GF-D8 (cell line): ENCODE data around the gene ADAMTSL1.

ENCODE experiments used
- DNase-seq: peaks from one replicate; lab custom pipeline; 2025; lab: John Stamatoyannopoulos, UW

Gene ADAMTSL1

DNA sequence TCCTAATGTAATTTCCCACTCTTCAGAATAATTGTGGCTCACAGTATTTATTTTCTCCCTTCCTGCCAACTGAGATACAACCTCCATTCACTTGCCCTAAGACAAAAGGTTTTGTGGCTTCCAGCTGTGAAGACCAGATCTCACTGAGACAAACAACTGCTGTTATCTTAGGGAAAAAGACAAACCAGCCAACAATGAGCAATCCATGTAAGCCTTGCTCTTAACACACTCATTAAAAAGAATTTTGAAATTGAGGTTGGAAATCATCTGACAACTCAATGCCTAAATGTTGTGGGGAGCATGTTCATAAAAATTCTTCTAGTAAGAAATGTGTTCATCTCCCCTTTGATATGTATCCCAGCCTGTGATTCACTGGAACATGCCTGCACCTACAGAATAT lies 132.9 kb downstream of the ADAMTSL1 start:
- no peak for DNase-seq

DNA sequence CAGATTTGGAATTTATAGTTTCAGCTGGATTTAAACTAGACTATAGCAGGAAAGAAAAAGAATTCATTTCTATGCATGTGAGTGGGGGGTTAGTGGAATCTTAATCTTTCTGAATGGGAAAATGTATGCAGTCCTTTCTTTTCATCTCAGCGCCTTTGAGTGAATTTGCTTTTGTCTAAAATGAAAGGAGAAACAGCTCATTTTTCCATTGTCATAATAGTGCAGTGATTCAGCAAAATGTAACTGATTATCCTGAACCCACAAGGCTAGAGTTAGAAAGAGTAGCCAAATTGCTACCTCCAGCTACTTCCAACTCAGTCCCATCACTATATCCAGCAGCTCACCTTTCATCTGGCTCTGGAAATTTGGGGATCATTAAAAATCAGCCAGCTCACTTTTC lies 134.4 kb downstream of the ADAMTSL1 start:
- DNase-seq, result no peak

DNA sequence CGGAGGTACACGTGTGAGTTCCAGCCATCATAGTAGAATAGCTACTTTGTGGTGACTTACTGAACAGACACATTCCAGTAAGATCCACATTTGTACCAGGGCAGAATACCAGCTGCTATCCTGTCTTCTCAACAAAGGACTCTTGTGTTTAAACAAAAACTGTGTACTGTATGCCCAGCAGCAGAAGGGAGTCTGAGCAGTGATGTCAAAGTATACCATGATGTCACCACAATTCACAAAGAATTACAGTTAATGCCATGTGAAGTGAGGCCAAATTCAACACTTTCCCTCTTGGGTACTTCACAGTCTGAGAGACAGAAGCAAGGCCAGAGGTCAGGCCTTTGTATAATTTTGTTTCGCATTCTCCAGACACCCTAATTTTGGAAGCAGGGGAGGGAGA lies 137.0 kb downstream of the ADAMTSL1 start:
- no peak for DNase-seq

DNA sequence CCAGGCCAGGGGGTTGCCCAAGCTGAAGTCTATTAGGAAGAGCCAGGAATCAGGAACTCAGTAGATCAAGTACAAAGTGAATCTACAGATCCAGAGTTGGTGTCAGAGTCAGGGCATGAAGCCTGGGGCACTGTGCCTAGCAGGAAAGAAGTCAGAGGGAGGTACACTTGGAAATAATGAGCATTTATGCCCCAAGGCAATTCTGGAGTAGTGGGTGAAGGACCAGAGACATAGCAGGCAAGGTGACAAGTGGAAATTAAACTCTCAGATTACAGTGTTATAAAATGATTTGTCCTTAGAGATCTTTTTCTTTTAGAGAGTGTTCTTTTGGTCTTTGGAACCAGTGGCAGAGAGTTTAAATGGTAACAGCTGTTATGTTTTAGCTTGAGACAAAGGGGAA lies 138.0 kb downstream of the ADAMTSL1 start:
- no peak for DNase-seq

DNA sequence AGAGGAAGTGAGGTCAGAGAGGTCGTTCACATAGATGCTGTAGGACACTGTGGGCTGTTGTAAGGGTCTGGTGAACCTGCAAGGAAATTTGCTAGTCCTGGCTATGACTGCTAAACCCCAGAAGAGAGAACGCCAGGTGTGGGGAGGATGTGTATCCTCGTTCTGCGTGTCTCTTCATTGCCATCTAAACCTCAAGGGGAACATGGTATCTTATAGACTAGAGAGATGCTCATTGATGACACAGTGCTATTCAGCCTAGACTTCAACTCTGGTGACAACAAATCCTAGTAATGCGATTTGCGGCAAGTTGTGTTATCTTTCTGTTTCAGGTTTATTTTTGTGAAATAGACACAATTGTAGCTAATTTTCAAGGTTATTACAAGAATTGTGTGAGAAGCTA lies 140.2 kb downstream of the ADAMTSL1 start:
- DNase-seq, result no peak

DNA sequence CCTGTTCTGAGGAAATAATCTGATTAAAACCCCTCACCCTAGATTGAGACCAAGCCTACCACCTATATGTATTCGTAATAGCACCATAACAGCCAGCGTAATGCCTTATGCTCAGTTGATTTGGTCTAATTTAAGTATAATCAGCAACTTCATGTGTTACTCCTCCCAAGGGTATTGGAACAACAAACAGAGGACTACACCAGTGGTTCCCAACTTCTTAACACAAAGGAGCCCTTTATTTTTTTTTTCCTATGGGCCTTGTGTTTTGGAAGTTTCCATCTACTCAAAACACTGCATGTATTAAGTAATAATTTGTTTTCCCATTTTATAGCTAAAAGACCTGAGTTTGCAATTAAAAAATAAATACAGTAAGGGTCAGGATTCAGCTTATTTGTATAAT lies 140.7 kb downstream of the ADAMTSL1 start:
- no peak for DNase-seq

DNA sequence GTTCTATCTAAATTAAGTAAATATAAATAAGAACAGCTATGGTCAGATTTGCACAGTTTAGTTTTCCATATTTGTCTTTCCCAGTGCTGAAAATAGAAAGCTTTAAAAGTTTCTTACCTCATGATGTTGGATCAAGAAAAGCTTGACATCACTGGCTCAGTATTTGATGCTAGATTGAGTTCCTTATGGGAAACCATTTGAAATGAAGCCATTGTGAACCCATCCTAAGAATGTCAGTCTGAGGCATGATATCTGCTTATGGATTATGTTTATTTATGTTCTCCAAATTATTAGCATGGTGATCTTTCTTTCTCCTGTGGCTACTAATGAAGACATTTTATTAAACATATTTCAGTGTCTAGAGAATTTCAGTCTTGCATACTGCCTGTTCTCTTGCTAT lies 143.0 kb downstream of the ADAMTSL1 start:
- DNase-seq, result no peak

DNA sequence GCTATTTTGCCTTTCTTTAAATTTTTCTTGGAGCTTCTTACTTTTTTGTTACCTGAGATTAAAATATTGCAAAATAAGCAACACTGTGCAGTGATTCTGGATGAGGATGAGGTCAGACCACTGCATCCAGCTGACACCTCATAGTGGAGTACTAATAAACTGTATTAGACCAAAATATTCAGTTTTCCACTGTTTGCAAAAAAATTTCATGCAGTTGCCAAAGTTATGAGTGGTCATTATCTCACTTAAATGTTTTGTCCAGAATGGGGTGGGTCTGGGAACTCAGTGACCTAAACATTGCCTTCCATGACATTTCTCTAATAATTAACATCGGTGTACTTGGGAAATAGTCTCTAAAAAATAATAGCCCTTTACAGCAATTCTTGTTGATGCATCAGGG lies 143.8 kb downstream of the ADAMTSL1 start:
- no peak for DNase-seq

DNA sequence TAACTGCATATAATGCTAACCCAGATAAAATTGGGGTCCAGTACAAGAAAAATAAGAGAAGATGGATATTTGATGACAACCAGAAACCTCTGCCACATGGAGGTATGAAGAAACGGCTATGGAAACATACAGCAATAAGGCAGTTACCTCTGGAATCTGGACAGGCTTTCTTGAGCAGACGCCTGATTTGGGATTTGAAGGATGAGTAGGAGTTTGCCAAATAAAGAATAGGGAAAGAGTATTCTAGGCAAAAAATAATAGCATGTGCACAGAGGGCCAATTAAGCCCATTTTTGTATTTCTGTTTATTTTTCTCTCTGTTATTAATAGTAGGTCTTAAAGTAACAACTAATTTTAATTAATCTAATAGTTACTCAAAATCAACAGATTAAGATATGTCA lies 144.9 kb downstream of the ADAMTSL1 start:
- DNase-seq, result no peak

DNA sequence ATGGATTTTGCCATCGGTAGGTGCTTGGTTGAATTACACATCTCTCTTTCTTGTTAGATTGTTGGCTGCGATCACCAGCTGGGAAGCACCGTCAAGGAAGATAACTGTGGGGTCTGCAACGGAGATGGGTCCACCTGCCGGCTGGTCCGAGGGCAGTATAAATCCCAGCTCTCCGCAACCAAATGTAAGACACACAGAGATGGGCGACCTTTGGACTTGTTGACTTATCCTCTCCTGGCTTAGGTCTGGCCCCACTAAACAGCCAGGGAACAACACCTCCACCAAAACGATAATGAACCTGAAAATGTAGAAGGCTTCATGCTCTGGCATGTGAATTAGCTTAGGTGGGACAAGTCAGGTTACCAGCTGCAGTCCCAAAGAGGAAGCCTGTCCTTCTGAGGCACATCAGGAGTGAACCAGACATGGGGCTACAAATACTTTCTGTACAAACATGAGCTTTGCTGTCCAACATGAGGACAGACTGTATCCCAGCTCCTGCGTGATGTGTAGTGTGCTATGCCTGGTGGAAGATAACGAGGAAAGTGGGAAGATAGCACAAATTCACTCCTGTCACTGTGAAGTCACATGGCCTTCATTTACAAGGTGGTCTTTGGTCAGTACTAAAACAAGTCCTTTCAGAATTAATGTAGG lies 148.4 kb downstream of the ADAMTSL1 start:
- DNase-seq, result no peak

DNA sequence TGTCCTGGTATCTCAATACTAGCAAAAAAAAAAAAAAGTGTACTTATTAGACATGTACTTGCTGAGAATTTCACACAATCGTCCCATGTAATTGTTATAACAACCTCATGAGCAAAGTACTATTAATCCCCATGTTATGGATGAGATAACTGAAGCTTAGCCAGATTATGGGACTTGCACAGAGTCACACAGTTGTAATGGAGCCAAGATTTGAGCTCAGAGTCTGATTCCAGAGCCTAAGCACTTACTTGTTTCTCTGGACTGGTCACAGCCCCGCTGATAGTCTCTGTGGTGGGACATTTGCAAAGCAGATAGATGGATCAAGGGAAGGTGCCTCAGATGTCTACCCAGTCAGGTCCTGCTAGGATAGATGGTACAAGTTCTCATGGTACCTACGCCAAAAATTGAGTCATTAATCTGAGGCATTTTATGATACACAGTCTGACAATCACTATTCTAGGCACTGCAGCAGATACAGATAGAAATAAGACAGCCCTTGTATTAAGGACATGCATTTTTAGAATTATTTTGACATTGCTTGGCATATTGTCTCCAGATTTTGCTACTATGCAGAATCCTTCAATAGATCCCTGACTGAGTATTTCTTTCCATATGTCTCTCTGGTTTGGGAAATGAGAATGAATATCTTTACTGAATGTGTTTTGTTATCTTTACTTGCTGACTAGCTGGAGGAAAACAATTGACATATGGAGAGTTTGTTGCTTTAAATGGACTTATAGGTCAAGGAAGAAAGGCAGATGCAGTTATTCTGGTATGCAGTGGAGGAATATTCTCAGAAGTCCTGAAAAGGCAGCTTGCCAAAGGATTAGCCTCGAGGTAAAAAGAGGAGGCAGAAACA lies 149.5 kb downstream of the ADAMTSL1 start:
- DNase-seq, result no peak

DNA sequence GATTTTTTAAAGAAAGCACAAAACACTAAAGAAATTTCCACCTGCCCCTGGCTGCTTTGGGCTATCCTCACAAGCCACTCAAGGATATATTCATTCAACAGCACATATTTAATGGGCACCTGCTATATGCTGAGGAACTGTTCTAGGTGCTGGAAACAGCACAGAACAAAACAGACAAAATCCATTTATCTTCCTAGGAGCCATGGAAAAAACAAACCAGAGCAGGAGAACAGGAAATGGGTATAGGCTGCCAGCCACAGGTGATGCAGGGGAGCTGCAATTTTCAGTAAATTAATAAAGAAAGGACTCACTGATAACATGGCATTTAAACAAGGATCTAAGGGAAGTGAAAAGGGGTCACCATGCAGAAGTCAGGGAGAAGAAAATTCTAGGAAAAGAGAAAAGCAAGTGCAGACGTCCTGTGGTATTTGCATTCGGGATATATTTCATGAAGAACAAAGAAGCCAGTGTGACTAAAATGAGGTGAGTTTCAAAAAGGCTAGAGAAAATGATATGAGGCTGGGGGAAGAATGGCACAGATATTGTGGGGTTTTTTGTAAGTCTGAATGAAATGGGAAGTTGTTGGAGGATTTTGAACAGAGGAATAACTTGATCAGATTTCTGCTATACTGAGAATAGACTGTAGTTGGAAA lies 152.2 kb downstream of the ADAMTSL1 start:
- no peak for DNase-seq

DNA sequence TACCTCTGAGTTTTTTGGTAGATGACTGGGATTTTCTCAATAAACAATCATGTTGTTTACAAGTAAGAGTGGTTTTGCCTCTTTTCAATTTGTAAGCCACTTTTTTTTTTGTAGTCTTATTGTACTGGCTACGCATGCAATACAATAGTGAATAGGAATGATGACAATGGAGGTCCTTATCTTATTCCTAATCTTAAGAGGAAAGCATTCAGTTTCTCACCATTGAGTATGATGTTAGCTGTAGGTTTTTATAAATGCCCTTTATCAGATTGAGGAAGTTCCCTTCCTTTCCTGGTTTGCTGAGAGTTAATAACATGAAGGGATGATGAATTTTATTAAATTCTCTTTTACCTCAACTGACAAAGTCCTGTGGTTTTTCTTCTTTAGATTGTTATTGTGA lies 155.2 kb downstream of the ADAMTSL1 start:
- DNase-seq, result no peak

DNA sequence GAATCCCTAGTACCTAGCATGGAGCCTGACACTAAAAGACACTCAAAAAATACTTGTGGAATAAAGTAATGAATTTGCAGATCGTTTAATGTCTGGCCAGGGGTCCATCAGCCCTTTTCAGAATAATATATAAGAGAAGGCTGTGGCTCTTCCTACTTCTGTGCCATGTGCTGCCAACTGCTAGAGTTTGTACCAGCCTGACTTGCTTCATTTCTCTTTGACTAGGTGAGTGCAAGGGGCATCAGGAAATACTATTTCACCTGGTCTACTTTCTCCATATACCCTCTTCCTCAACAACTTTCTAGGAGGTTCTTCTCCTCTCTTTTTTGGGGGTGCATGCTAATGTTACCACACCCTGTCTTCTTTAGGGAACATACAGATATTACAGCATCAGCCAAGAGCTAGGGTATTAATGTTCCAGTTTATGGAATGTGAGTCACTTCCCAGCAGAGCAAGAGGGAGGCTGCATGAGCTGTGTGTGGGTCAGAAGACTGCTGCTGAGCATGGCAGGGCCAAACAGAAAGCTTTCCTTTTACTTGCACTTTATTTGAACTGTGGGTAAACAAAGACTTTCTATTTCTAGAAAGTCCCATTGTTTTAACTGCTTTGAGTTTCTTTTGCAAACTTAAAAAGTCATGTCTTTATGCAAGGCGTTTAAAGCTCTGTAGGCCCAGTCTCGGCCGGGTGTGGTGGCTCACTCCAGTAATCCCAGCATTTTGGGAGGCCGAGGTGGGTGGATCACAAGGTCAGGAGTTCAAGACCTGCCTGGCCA lies 158.9 kb downstream of the ADAMTSL1 start:
- no peak for DNase-seq

DNA sequence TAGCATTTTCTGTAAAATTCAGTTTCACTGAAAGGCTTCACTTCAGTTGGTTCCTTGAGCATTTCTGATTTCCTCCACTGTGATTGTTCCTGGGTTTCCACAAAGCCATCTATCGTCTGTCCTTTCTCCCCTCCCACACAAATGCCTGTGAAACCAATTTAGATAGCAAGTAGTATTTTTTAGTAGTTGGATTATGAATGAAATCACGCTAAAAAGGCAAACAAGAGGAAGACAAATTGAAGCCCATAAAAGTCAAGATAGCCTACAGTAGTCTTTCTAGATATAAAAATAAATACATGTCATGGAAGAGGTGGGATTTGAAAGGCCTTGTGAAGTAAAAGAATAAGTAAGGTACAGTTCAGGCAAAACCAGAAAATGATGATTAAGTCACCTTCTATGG lies 162.8 kb downstream of the ADAMTSL1 start:
- DNase-seq, result no peak

DNA sequence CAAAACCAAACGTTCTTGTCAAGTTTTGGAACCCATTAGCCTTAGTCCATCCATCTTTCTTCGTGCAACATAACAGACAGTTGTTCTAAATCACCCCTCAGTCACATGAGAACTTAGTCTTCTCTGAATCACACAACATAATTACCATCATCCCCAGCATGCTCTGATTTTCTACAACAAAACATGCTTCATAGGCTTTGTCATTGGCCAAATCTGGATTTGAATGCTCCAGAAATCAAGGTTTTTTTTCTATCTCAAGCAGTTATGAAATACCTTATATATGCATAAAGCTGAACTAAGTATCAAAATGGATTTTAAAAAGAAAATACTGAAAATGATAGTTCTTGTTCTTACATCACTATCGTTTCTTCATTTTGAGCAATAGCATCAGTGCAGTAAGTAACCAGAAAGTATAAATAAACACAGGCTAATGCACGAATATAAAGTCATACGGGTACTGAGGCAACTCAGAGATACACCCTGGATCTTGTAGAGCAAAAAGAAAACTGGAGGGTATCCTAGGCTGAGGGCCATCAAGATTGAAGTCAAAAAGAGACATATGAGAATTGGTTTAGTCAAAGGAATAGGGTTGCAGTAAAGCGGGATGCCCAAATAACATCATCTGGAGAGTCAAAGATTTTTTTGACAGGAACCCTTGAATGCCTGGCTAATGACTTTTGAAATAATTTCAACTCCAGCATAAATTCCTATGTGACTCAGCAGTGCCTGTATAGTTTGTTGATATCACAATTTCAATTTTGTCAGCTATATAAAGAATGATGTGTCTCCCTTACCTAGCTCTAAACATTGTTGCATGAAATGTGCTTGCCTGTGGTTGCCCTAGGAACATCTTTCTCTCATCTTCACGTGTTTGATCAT lies 164.7 kb downstream of the ADAMTSL1 start:
- DNase-seq, result no peak

DNA sequence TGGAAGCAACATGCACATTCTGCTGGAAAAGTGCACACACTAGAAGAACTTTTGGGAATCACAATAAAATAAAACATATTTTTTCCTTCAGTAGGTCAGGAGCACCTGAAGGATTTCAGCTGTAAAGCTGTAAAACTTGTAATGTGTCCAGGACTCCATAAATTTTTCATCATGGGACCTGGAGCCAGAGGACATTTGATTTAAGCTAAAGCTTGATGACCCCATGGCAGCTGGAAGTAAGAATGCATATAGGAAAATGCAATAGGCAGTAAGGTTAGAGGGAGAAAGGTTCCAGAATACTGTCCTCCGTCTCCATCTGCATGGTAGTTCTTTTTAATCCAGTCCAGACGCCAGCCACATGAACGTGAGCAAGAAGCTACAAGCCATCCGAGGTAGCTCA lies 166.0 kb downstream of the ADAMTSL1 start:
- DNase-seq, result no peak

DNA sequence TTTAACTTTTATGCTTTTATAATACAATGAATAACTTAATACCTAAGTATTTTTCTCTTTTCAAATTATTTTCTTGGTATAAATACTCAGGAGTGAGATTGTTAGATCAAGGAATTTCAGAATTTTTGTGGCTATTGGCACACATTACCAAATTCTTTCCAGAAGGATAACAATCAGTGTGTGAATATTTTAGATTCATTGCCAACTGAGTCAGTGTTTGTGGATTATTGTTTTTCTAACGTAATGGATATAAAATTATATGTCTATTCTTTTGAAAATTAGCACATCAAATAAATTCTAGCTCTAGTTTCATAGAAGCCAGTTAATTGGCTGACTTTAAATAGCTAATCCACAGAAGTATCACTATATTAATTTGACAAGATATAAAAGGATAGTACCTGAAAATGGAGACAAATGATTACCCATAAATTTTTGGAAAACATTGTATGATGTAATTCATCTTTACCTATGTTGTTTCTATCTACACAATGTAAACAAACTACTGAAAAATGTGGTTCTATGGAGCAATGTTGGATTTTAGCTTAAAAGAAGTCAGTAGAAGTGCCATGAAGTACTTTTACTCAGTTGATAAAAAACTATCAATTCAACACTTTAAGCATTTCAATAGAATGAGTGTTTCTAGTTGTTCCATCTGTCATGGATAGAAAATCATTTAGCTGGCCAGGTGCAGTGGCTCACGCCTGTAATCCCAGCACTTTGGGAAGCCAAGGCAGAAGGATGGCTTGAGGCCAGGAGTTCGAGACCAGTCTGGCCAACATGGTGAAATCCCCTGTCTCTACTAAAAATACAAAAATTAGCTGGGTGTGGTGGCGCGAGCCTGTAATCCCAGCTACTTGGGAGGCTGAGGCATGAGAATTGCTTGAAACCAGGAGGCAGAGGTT lies 185.1 kb downstream of the ADAMTSL1 start:
- no peak for DNase-seq

DNA sequence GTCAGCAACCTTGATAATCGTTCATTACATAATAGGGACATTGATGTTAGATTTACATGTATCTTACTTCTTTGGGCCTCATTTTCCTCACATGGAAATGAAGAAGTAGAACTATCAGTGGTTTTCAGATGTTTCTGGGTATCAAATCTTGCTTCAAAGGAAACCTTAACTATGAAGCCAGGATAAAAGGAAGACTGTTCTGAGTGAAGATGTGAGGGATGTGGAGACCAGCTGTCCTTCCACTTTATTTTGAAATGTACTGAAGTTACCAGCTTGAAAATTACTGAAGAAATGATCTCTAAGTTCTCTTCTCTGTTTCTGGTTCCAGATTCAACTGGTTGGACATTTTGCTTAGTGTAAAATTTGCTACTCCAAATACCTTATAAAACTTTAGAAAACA lies 186.0 kb downstream of the ADAMTSL1 start:
- no peak for DNase-seq

DNA sequence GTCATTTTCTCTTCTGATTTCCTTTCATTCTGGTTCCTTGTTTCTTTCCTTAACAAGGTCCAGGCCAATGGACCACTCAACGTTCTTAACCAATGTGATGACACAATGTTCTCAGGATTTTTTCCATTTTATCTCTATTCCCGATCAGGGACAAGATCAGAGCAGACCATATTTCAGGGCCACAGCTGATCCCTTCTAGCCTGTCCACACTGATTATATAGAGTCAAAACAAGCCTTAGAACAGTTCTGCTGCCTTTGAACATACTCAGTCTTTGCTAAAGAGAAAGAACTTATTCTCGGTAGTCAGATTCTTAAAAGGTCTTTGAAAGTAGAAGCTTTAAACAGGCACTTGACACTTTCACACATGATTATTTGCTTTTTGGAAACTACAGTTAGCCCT lies 188.4 kb downstream of the ADAMTSL1 start:
- DNase-seq, result no peak
